H1 (cell line): ENCODE results near the gene GNAS. TPM values are rescaled to one million over a fixed set of nuclear protein-coding genes. Genes with fewer than 3 reads are reported as not detected.

ENCODE experiments used
- ASH2L ChIP-seq: fragments of 200-600, 300-600 bp; sonication (generic); IDR thresholded peaks from one replicate; pipeline ENCODE4 v1.7.1; 2017; ENCODE audit warnings: low read length
- CBX5 ChIP-seq: fragments of 300-800, 300-1000 bp; sonication (generic); IDR thresholded peaks from 2 replicates; pipeline ENCODE4 v1.7.1; 2016; ENCODE audit warnings: antibody characterized with exemption, low read length, low read depth
- CBX8 ChIP-seq: fragments of 300-800, 300-1000 bp; sonication (generic); IDR thresholded peaks from 2 replicates; pipeline ENCODE4 v1.7.1; 2016; ENCODE audit warnings: low read depth, low read length, borderline replicate concordance
- CHD1 ChIP-seq: IDR thresholded peaks from 2 replicates; pipeline ENCODE4 v1.6.1; 2012; ENCODE audit warnings: low read depth, low read length, improper control_type of control experiment
- CREB1 ChIP-seq: IDR thresholded peaks from 2 replicates; pipeline ENCODE4 v1.6.1; 2012; ENCODE audit warnings: inconsistent platforms
- CTCF ChIP-seq, 3 experiments: IDR thresholded peaks; 1 replicate in 2 of 3; 2 replicates in 1 of 3; pipeline versions ENCODE4 v1.5.1 to v1.6.1; 2011; ENCODE audit warnings: low read length in 3 of 3, mild to moderate bottlenecking in 3 of 3, inconsistent platforms in 2 of 3, low read depth in 1 of 3, moderate library complexity in 1 of 3; ENCODE audit not compliant: insufficient read depth in 1 of 3; ENCODE audit errors: control extremely low read depth in 1 of 3
- EGR1 ChIP-seq: IDR thresholded peaks from 2 replicates; pipeline ENCODE4 v1.6.1; 2011; ENCODE audit warnings: low read depth, low read length, borderline replicate concordance
- EP300 ChIP-seq, 2 experiments: IDR thresholded peaks; 1 replicate in 1 of 2; 2 replicates in 1 of 2; pipeline ENCODE4 v1.6.1; 2011 to 2012; ENCODE audit warnings: low read depth in 2 of 2, low read length in 2 of 2, mild to moderate bottlenecking in 2 of 2, borderline replicate concordance in 1 of 2, inconsistent platforms in 1 of 2, moderate library complexity in 1 of 2
- HDAC2 ChIP-seq, 2 experiments: fragments of 300-600 bp in 1 of 2; sonication (generic) in 1 of 2; IDR thresholded peaks; 2 replicates each; pipeline ENCODE4 v1.6.1; 2011 to 2012; ENCODE audit warnings: low read depth in 2 of 2, low read length in 2 of 2, mild to moderate bottlenecking in 2 of 2, moderate library complexity in 2 of 2, borderline replicate concordance in 1 of 2, inconsistent platforms in 1 of 2
- JUND ChIP-seq: IDR thresholded peaks from 2 replicates; pipeline ENCODE4 v1.6.1; 2011; ENCODE audit warnings: mild to moderate bottlenecking, improper control_type of control experiment, low read length
- KDM5A ChIP-seq: fragments of 200-600 bp; IDR thresholded peaks from 2 replicates; pipeline ENCODE4 v1.7.1; 2012; ENCODE audit warnings: mild to moderate bottlenecking, low read length, inconsistent platforms, mixed read lengths
- MAFK ChIP-seq: IDR thresholded peaks from 2 replicates; pipeline ENCODE4 v1.6.1; 2012; ENCODE audit warnings: low read depth, mild to moderate bottlenecking, improper control_type of control experiment, low read length
- RBBP5 ChIP-seq: IDR thresholded peaks from 2 replicates; pipeline ENCODE4 v1.7.1; 2012; ENCODE audit warnings: low read depth, mild to moderate bottlenecking, inconsistent platforms, low read length, moderate library complexity, borderline replicate concordance
- SIN3A ChIP-seq, 2 experiments: IDR thresholded peaks in 1 of 2; conservative IDR thresholded peaks in 1 of 2; 2 replicates each; pipeline ENCODE4 v1.6.1; 2011 to 2012; ENCODE audit warnings: low read length in 2 of 2, improper control_type of control experiment in 1 of 2, low read depth in 1 of 2, mild to moderate bottlenecking in 1 of 2
- SP4 ChIP-seq: IDR thresholded peaks from 2 replicates; pipeline ENCODE4 v1.6.1; 2012; ENCODE audit warnings: low read length, inconsistent platforms
- SUZ12 ChIP-seq: fragments of 200-600 bp; sonication (generic); IDR thresholded peaks from 2 replicates; pipeline ENCODE4 v1.6.1; 2012; ENCODE audit warnings: mild to moderate bottlenecking, inconsistent platforms, low read length, moderate library complexity, mixed read lengths
- TBP ChIP-seq: IDR thresholded peaks from 2 replicates; pipeline ENCODE4 v1.6.1; 2011; ENCODE audit warnings: low read depth, low read length, improper control_type of control experiment
- ZNF274 ChIP-seq: IDR thresholded peaks from 2 replicates; pipeline ENCODE4 v1.7.0; 2012; ENCODE audit warnings: low read length, borderline replicate concordance; ENCODE audit errors: extremely low read depth
- polyA plus RNA-seq, 7 experiments: library from polyadenylated mRNA; depleted of rRNA in 3 of 7; stranded (reverse) in 5 of 7; unstranded in 2 of 7; fragments of >200 nt in 5 of 7; fragments of 200-250 nt in 2 of 7; gene quantifications; 1 replicate in 5 of 7; 2 replicates in 1 of 7; 4 replicates in 1 of 7; pipeline versions ENCODE4 v1.2.1 to v1.2.3, GENCODE V29; 2011 to 2013; ENCODE audit warnings: missing spikeins in 2 of 7, mixed read lengths in 2 of 7
- total RNA-seq: library from RNA; stranded (reverse); fragmentation: NEBNext Ultra II Directional; extraction: Animal tissue kit (Norgen Biotek cat#: 25700); gene quantifications from 2 replicates; pipeline ENCODE4 v1.2.1, GENCODE V29; 2021

GNAS gene
- total and polyA plus RNA-seq, 2 of the 8 experiments (the other 6 are each of a cell fraction or from before 2014, with no cell fraction given), result 989 to 1,613 TPM

GRCh38 chr20:58843128-58843556, 9.4 kb upstream of the GNAS start (continued):
- TF ChIP-seq JUND, result no peak
- TF ChIP-seq KDM5A, result no peak
- TF ChIP-seq RBBP5, result no peak; the same call in 1 of the 2 replicates
- no peak for TF ChIP-seq SUZ12
- no peak for TF ChIP-seq HDAC2 (IDR thresholded peaks at IDR 0.05; ENCODE audit: borderline replicate concordance in 1 of 2, low read depth in 2 of 2, low read length in 2 of 2)
- TF ChIP-seq EGR1, result peak; percentile 90; the same call in 1 of the 2 replicates
- no peak for TF ChIP-seq SIN3A (conservative IDR thresholded peaks at IDR 0.05 in 1 of 2, IDR thresholded peaks at IDR 0.05 in 1 of 2; ENCODE audit: low read depth in 1 of 2, low read length in 2 of 2)
- no peak for TF ChIP-seq SP4
- TF ChIP-seq EP300 (IDR thresholded peaks at IDR 0.05; ENCODE audit: borderline replicate concordance in 1 of 2, low read depth in 2 of 2, low read length in 2 of 2), result peak in 1 of 2 experiments; percentile 38; a peak in 1 of 3 replicates
- peak; percentile 25; the same call in 1 of the 2 replicates for TF ChIP-seq TBP
- TF ChIP-seq ZNF274, result no peak
- TF ChIP-seq MAFK, result no peak
- no peak for TF ChIP-seq CREB1
- no peak for TF ChIP-seq CBX5
- TF ChIP-seq CBX8, result no peak
- no peak for TF ChIP-seq CTCF (IDR thresholded peaks at IDR 0.05; ENCODE audit: control extremely low read depth in 1 of 3, insufficient read depth in 1 of 3, low read depth in 1 of 3, low read length in 3 of 3)
- TF ChIP-seq CHD1, result no peak
- TF ChIP-seq ASH2L, result peak; percentile 95
- TF ChIP-seq, all 59 proteins: peak for 8
